HG02759 (cell line): ENCODE measurements around the gene RHOG.

Experiments
- ATAC-seq: cut with Tn5 transposase; IDR thresholded peaks from one replicate; pipeline ENCODE4 v1.9.1; 2021; ENCODE audit warnings: mild to moderate bottlenecking, moderate library complexity; ENCODE audit not compliant: unreplicated experiment

Gene RHOG

GRCh38 chr11:3860375-3860774 is 19.6 kb upstream of the RHOG start:
- no peak for ATAC-seq

- peak; percentile 21 for ATAC-seq
Observed at GRCh38 chr11:3859373-3859881, 18.7 kb upstream of the RHOG start.

GRCh38 chr11:3857628-3858027 is 16.9 kb upstream of the RHOG start:
- no peak for ATAC-seq

GRCh38 chr11:3856856-3857553 is 16.2 kb upstream of the RHOG start:
- no peak for ATAC-seq

GRCh38 chr11:3855808-3856491 is 15.2 kb upstream of the RHOG start:
- ATAC-seq, result peak; percentile 17

- ATAC-seq, result peak; percentile 62
Observed at GRCh38 chr11:3854977-3855807, 14.4 kb upstream of the RHOG start, which contains the start of gene STIM1. TSS of gene STIM1 (plus strand) at chr11:3855664. CDS start at chr11:3856271, 607 bp downstream.

GRCh38 chr11:3854660-3854976 is 13.9 kb upstream of the RHOG start:
- ATAC-seq, result no peak

- ATAC-seq, result peak; percentile 38
Observed at GRCh38 chr11:3853899-3854659, 13.3 kb upstream of the RHOG start.

GRCh38 chr11:3853545-3853842 is 12.7 kb upstream of the RHOG start:
- ATAC-seq, result no peak

- no peak for ATAC-seq
Observed at GRCh38 chr11:3849297-3849874, 8.6 kb upstream of the RHOG start.

- no peak for ATAC-seq
Observed at GRCh38 chr11:3845670-3846069, 4.9 kb upstream of the RHOG start.

- no peak for ATAC-seq
Observed at GRCh38 chr11:3845246-3845645, 4.5 kb upstream of the RHOG start.

GRCh38 chr11:3843326-3843725 is 2.6 kb upstream of the RHOG start:
- no peak for ATAC-seq

- peak; percentile 61 for ATAC-seq
Observed at GRCh38 chr11:3841426-3842350, 929 bp upstream of the RHOG start.

- ATAC-seq, result no peak
Observed at GRCh38 chr11:3840004-3840869, 522 bp downstream of the RHOG start.

GRCh38 chr11:3838504-3838903 is 2.3 kb downstream of the RHOG start:
- ATAC-seq, result no peak

- ATAC-seq, result no peak
Observed at GRCh38 chr11:3837793-3838192, 3.0 kb downstream of the RHOG start.

GRCh38 chr11:3836903-3837302 is 3.9 kb downstream of the RHOG start:
- no peak for ATAC-seq

- no peak for ATAC-seq
Observed at GRCh38 chr11:3835751-3836150, 5.0 kb downstream of the RHOG start.
